GM19023 (cell line): ENCODE data around the gene HSPG2.
"Not testable (repeated sequence)": the region's sequence is repeated elsewhere in the genome, so short reads cannot be mapped to it uniquely, and the experiment has no call there.

Source experiments
- ATAC-seq: cut with Tn5 transposase; IDR thresholded peaks from one replicate; pipeline ENCODE4 v1.9.1; 2021; ENCODE audit warnings: mild to moderate bottlenecking, moderate library complexity; ENCODE audit not compliant: unreplicated experiment

HSPG2 gene

DNA sequence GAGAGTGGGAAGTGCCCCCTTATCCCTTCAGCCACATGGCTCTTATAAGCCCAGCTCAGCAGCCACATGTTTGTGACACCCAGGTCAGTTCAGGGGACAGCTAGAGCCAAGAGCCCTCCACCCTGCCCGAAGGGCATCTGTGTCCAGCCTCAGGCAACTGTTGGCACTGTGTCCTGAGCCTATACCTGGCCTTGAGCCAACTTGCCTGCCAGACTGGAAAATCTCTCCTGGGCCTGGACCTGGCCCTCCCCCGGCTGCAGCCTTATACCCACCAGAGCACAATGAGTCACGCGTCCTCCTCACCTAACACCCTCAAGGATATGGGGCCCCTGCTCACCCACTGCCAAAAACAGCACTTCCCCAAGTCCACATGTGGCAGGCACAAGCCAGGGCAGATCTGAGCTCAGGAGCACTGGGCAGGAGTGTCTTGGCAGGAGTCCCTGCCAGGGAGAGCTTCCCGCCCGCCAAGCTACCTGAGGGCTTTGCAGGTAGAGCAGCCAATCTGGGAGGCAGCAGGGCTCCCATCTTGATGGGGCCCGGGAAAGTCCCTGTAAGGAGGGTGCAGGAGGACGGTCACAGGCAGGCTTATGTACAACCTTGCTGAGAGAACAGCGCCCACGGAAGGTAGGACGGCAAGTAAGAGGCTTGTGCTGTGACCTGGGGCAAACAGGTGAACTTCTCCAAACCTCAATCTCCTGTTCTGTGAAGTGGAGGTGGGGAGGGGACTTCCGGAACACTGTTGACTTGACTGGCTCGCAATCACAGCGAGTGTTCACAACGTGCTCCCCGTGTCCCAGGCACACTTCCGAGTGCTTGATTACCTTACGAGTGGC is 19.8 kb upstream of the HSPG2 start:
- no peak for ATAC-seq

GRCh38 chr1:21955501-21956281 is 18.6 kb upstream of the HSPG2 start:
- ATAC-seq: no peak

DNA sequence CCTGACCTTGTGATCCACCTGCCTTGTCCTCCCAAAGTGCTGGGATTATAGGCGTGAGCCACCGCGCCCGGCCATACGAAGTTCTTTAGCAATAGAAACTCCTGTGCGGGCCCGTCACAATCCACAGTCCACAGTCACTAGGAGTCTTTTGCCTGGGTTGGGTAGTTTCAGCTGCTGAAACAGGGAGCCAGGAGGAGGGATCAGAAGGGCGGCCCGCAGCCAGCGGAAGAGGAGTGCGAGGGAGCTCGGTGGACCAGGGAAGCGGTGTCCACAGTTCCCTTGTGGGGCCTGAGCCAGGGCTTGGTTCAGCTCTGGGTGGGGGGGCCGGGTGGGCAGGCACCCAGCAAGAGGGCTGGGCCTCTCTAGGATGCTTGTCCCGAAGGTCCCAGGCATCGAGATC is 17.9 kb upstream of the HSPG2 start:
- ATAC-seq: no peak

DNA sequence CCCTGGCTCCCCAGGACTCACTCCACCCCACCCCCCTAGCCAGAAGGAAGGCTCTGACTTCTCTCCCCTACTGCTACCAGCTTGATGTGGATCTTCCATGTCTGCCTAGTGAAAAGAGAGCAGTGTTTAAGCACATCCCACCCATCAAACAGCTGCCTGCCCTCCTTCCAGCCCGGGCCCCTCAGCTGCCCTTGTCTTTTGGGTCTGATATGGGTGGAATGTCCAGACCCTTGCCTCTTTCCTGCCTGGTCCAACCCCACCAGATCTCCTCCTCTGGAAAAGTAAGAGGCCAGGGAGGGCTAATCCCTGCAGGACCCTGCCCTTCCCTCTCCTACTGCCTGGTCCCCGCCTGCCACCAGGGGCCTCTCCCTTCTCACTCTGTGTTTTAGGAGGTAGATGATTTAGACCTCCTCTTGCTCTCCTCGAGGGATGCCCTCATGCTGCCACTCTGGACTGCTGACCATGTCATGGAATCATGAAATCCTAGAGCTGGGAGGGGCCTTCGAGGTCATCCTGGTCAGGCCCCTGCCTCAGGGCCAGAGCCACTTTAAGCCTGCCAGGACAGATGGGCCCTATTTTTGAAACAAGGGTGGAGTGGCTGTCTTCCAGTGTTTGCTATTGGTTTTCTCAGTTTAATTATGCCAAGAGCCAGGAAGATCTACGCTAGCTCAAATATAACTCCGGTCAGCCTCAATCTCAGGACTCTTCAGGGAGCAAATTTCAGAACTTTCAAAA is 15.8 kb upstream of the HSPG2 start:
- ATAC-seq: no peak

- no peak for ATAC-seq
Measured at GRCh38 chr1:21951226-21951870, 14.2 kb upstream of the HSPG2 start.

- ATAC-seq: no peak
Measured at GRCh38 chr1:21950734-21951133, 13.6 kb upstream of the HSPG2 start.

- no peak for ATAC-seq
Measured at GRCh38 chr1:21946836-21947587, 9.9 kb upstream of the HSPG2 start.

DNA sequence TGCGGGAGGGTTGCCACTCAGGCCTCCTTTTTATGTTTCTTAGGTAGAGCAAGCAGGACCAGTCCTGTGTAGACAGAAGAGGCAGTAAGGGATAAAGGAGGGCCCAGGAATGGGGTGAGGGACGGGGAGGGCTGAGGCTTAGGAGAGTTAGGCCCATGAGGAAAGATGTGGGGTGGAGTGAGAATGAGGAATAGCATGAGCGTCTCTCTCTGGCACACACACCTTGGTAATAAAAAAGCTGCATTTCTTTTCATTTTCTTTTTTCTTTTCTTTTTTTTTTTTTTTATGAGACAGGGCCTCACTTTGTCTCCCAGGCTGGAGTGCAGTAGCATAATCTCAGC is 7.6 kb upstream of the HSPG2 start:
- no peak for ATAC-seq

DNA sequence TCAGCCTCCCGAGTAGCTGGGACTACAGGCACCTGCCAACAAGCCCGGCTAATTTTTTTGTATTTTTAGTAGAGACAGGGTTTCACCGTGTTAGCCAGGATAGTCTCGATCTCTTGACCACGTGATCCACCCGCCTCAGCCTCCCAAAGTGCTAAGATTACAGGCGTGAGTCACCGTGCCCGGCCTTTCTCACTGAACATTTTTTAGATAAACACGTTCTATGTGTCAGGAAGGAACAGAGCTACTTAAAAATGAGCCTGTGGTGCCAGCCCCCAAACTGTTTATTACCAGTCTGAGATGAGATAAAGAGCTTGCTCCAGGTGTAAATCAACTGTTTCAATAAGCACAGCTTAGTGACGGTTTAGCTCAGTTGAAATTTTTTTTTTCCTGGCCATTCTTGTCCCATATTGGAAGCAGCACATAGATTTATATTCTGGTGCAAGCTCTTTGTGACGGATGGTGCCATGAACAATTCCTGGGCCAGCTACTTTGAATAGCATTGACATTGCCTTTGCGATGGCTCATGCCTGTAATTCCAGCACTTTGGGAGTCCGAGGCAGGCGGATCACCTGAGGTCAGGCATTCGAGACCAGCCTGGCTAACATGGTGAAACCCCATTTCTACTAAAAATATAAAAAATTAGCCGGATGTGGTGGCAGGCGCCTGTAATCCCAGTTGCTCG is 6.0 kb upstream of the HSPG2 start:
- not testable (repeated sequence) for ATAC-seq

GRCh38 chr1:21942464-21942863 is 5.4 kb upstream of the HSPG2 start:
- no peak for ATAC-seq

- ATAC-seq: no peak
Measured at GRCh38 chr1:21941370-21941769, 4.3 kb upstream of the HSPG2 start.

DNA sequence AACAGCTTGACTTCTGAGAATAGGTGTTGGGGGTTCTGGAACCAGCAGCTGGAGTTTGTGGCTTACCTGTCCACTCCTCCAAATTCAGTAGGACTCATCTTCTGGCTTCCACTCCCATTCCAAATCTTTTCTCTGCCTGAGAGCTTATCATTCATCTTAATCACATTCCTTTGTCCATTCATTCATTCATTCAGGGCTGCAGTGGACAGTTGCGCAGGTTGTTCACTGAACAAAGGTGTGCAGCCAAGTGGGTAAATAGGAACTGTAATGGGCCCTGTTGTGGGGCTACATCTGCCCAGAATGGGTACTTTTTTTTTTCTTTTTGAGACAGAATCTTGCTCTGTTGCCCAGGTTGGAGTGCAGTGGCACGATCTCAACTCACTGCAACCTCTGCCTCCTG is 3.4 kb upstream of the HSPG2 start:
- ATAC-seq: no peak

DNA sequence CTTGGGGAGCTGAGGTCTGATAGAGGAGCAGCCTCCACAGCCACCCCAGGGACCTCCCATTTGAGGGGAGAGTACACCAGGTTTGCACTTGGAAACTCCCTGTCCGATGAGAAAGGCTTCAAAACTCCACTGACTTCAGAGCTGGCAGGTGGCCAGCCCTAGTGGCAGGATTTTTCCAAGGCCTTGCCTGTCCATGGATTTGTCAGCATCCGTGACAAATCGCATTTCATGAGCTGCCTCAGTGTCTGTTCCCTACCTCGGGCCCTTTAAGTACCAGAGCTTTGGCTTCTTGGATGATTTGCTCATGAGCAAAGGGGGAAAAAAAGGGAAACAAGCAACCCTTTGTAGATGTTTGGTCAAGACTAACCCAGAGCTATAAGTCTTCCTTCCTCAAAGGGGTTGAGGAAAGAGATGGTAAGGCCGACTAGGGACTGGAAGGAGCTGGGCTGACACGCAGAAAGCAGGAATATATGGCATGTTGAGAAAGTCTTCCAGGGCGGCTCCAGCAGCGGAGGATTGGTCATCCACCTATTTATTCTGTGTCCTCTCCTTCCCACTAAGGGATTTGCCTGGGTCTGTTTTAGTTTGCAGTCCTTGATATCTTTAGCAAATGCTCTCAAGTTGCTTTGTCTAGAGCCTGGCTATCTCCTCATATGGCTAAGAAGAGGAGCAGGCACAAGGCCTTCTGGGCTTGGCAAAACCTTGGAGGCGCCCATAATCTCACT is 2.7 kb upstream of the HSPG2 start:
- ATAC-seq: no peak

DNA sequence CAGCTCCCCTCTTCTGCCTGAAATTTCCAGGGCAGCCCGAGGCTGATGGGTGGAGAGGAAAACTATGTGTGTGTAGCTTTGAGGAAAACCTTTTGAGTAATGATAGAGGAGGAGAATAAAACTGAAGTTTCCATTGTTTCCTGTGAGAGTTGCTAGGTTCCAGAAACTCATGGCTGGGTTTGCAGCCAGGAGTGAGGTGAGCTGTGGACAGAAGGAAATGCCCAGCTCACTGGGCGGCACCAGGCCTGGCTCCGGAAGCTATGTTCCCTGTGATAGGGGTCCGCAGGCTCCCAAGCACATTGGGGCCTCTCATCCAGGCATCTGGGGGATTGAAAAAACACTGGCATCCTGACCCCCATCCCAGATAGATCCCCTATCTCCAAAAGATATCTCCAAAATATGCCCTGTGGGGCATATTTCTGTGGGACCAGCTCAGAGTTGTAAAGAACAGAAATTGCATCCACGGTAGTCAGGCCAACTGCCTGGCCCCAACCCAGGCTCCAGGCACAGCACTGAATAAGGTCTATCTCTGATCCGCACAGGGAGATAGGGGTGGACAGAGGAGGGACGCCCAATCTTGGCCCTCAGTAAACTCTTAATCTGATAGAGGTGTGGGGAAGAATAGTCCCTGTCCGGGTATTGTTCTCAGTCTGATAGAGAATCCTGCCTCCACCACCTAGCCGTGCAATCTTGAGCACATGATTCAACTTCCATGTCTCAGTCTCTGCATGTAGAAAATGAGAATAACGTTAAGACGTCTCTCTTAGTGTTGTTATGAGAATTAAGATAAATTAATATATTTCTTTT is 1.8 kb upstream of the HSPG2 start:
- no peak for ATAC-seq

GRCh38 chr1:21937372-21938121 is 437 bp upstream of the HSPG2 start:
- peak; percentile 68 for ATAC-seq

DNA sequence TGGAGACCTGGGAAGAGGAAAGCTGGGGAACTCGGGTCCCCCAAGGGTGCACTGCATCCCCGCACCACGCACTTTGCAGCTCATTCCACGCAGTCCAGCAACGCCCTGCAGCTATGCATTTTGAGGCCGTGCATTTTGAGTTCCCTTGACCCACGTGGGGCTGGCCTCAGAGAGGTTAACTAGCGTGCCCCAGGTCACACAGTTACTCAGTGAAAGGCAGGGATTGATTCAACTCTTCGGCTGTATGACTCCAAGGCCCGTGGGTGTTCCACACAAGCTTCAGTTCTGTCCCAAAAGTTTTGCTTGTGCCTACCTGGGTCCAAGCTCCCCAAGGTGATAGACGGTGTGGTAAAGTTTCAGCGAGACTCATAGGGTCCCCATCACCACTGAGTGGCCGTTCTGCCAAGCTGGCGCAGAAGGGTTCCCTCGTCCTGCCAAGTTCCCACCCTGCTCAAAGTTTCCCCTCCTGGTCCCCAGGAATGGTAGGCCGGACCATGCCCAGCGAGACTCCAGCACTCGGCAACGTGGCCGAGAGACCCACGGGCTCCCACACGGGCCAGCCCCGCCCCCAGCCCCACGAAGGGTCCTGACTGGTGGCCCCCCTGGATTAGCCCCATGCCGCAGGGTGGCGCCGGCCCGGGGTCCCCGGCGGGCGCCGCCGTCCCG is 611 bp downstream of the HSPG2 start:
- ATAC-seq: peak; percentile 7

DNA sequence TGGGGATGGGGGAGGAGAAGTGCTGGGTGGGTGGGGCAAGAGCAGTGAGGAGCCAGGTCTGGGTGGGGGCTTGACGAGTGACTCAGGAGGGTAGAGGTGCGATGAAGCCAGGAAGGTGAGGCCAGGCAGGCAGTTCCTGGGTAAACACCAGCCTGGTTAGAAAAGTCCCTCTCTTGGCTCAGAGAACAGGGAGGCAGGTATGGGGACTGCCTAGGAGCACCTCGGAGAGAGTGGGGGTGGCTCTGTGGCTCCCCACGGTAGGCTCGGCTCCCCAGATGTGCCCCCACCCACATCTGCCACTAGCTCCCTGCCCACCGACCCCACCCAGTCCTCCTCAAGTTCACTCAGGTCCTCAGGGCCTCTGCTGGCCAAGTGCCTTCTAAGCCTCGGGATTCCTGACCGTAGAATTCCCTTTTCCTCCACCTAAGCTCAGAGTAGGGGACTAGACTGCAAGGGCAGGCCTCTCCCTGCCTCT is 1.2 kb downstream of the HSPG2 start:
- ATAC-seq: no peak
